HL-60 (cell line): ENCODE measurements around the gene IRF7.

Experiments used
- DNase-seq, 2 experiments: peaks; one replicate each; pipeline ENCODE4 v3.0.0-alpha.2; 2010 to 2020; ENCODE audit warnings: low read depth in 1 of 2, low spot score in 1 of 2
- H3K27ac ChIP-seq: fragments of 250-450 bp; sonication (Bioruptor Pico); replicated peaks from 2 replicates; pipeline ENCODE4 v1.5.1; 2020; ENCODE audit warnings: mild to moderate bottlenecking, moderate library complexity
- H3K27me3 ChIP-seq: fragments of 250-450 bp; sonication (Bioruptor Pico); 2 replicates; pipeline ENCODE4 v1.5.1; 2021; ENCODE audit warnings: mild to moderate bottlenecking, moderate library complexity; ENCODE audit not compliant: insufficient read depth, poor library complexity, severe bottlenecking
- H3K4me3 ChIP-seq: replicated peaks from 2 replicates; pipeline ENCODE4 v1.5.1; 2011; ENCODE audit warnings: mild to moderate bottlenecking, control low read depth, low read length; ENCODE audit not compliant: insufficient read depth
- CTCF ChIP-seq: IDR thresholded peaks from one replicate; pipeline ENCODE4 v1.5.1; 2011; ENCODE audit warnings: low read length, control low read depth, inconsistent platforms; ENCODE audit not compliant: insufficient read depth
- GABPA ChIP-seq: IDR thresholded peaks from 2 replicates; pipeline ENCODE4 v1.6.1; 2012; ENCODE audit warnings: low read depth
- POLR2AphosphoS5 ChIP-seq: IDR thresholded peaks from 2 replicates; pipeline ENCODE4 v1.6.1; 2012; ENCODE audit warnings: low read depth
- SPI1 ChIP-seq: IDR thresholded peaks from 2 replicates; pipeline ENCODE4 v1.6.1; 2012; ENCODE audit warnings: low read depth, mild to moderate bottlenecking, borderline replicate concordance
- TF ChIP-seq, protein P1 (sequence below): IDR thresholded peaks from 2 replicates; pipeline ENCODE4 v1.6.1; 2012; ENCODE audit warnings: low read depth; ENCODE audit not compliant: insufficient replicate concordance

Gene IRF7

GRCh38 chr11:581752-582151 lies 34.0 kb downstream of the IRF7 start:
- H3K27ac ChIP-seq, result no peak overlapping the region
- no peak for DNase-seq
- no peaks in the 10 kb centered on the region for H3K27me3 ChIP-seq
- no peak overlapping the region for H3K4me3 ChIP-seq
- TF ChIP-seq GABPA (no peak), CTCF (no peak)
- TF ChIP-seq, protein P1, sequence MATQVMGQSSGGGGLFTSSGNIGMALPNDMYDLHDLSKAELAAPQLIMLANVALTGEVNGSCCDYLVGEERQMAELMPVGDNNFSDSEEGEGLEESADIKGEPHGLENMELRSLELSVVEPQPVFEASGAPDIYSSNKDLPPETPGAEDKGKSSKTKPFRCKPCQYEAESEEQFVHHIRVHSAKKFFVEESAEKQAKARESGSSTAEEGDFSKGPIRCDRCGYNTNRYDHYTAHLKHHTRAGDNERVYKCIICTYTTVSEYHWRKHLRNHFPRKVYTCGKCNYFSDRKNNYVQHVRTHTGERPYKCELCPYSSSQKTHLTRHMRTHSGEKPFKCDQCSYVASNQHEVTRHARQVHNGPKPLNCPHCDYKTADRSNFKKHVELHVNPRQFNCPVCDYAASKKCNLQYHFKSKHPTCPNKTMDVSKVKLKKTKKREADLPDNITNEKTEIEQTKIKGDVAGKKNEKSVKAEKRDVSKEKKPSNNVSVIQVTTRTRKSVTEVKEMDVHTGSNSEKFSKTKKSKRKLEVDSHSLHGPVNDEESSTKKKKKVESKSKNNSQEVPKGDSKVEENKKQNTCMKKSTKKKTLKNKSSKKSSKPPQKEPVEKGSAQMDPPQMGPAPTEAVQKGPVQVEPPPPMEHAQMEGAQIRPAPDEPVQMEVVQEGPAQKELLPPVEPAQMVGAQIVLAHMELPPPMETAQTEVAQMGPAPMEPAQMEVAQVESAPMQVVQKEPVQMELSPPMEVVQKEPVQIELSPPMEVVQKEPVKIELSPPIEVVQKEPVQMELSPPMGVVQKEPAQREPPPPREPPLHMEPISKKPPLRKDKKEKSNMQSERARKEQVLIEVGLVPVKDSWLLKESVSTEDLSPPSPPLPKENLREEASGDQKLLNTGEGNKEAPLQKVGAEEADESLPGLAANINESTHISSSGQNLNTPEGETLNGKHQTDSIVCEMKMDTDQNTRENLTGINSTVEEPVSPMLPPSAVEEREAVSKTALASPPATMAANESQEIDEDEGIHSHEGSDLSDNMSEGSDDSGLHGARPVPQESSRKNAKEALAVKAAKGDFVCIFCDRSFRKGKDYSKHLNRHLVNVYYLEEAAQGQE, result no peak

GRCh38 chr11:581342-581741 lies 34.4 kb downstream of the IRF7 start:
- Histone ChIP-seq H3K4me3 (no peak overlapping the region), H3K27ac (no peak overlapping the region), H3K27me3 (no peaks in the 10 kb centered on the region)
- no peak for DNase-seq
- TF ChIP-seq, protein P1, result no peak
- no peak for TF ChIP-seq POLR2AphosphoS5
- no peak for TF ChIP-seq GABPA
- no peak for TF ChIP-seq CTCF
- no peak for TF ChIP-seq SPI1

DNA sequence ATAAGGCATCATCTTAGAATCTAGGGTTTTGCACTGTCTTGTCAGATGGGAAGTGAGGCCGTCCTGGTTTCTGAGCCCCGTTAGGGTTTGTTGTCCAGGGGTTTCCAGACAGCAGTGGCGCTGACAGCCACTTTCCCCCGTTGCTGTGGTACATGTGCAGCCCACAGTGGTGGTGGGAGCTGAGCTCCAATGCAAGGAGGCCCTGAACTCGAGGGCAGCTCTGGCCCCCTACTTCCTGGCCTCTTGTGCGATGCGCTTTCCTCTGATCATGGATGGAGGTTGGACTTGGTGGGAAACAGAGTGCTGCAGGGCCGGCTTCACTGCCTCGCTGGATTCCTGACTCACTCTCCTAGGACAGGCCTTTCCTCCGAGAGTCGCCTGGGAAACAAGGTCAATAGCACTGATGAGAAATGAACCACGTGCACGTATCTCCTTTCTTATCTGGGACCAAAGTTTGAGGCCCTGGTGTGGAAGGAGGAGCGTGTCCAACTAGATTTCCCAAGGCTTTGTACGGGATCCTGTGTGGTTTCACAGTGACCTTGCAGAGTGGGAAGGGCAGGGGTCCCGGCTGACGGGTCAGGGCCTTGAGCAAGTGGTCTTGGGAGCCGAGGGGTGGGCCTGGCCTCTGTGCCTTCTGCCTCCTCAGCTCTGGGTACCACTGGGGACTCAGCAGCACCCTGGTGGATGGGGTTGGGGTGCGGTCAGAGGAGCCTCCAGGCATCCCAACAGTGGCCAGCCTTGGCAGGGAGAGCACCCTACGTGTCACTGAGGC lies 35.7 kb downstream of the IRF7 start:
- H3K27ac ChIP-seq, result no peak overlapping the region
- no peak for TF ChIP-seq POLR2AphosphoS5
- TF ChIP-seq CTCF, result no peak
- no peak for TF ChIP-seq GABPA
- TF ChIP-seq, protein P1, result no peak
- TF ChIP-seq SPI1, result no peak
- DNase-seq, result no peak
- no peak overlapping the region for H3K4me3 ChIP-seq
- H3K27me3 ChIP-seq, result peaks cover 2% of the 10 kb centered on the region
